ENCODE measurements around the gene HHAT. TPM values are rescaled to one million over a fixed set of nuclear protein-coding genes. Genes with fewer than 3 reads are reported as not detected.

Gene HHAT
- total and polyA plus RNA-seq, 2 of the 13 experiments (the other 11 are each of a cell fraction or from before 2014, with no cell fraction given): 2.6 to 4.9 TPM

DNA sequence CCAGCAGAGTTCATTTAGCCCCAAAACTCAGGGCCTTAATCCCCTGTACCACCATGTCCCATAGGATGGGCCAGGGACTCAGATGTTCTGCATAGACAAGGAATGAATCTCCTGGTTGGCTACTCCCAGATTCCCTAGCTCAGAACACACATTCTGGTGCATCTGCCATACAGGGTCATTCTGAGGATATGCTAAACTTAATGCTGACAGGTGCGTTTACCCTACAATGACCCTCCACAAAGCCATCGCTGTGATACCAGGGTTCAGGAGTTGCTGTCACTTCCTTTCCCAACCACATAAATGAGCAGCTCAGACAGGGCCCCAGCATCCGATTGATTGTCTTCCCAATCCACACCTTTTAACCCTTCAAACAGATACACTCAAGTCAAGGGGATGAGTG lies 32.0 kb upstream of the HHAT start (continued):
- TF ChIP-seq TFDP2 (CRISPR knock-in tag; IDR thresholded peaks at IDR 0.05) (no peak), MIXL1 (CRISPR knock-in tag; IDR thresholded peaks at IDR 0.05) (no peak), RFXANK (CRISPR knock-in tag; IDR thresholded peaks at IDR 0.05) (no peak)

GRCh38 chr1:210298296-210298695 lies 30.4 kb upstream of the HHAT start:
- CTCF ChIA-PET (ENCODE audit: low intra/inter-chr PET ratio, low total read pairs): no interaction called here
- FAIRE-seq: no peak
- TF ChIP-seq ZNF562 (CRISPR knock-in tag; IDR thresholded peaks at IDR 0.05; ENCODE audit: borderline replicate concordance): no peak
- TF ChIP-seq, protein P1, sequence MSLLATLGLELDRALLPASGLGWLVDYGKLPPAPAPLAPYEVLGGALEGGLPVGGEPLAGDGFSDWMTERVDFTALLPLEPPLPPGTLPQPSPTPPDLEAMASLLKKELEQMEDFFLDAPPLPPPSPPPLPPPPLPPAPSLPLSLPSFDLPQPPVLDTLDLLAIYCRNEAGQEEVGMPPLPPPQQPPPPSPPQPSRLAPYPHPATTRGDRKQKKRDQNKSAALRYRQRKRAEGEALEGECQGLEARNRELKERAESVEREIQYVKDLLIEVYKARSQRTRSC (CRISPR knock-in tag; IDR thresholded peaks at IDR 0.05; ENCODE audit: low read depth): no peak
- TF ChIP-seq ZFP36L1 (CRISPR knock-in tag; IDR thresholded peaks at IDR 0.05): no peak
- no peak for TF ChIP-seq ZNF720 (CRISPR knock-in tag; IDR thresholded peaks at IDR 0.05)
- no peak for TF ChIP-seq ZNF33B (CRISPR knock-in tag; IDR thresholded peaks at IDR 0.05)
- no peak for TF ChIP-seq NCOR1 (IDR thresholded peaks at IDR 0.05; ENCODE audit: borderline replicate concordance, low read length)
- TF ChIP-seq GPBP1L1 (CRISPR knock-in tag; IDR thresholded peaks at IDR 0.05): no peak
- TF ChIP-seq, protein P2, sequence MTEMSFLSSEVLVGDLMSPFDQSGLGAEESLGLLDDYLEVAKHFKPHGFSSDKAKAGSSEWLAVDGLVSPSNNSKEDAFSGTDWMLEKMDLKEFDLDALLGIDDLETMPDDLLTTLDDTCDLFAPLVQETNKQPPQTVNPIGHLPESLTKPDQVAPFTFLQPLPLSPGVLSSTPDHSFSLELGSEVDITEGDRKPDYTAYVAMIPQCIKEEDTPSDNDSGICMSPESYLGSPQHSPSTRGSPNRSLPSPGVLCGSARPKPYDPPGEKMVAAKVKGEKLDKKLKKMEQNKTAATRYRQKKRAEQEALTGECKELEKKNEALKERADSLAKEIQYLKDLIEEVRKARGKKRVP (CRISPR knock-in tag; IDR thresholded peaks at IDR 0.05): no peak
- no peak for TF ChIP-seq CBX2 (IDR thresholded peaks at IDR 0.05; ENCODE audit: low read depth, low read length)
- TF ChIP-seq CBX2 (CRISPR knock-in tag; IDR thresholded peaks at IDR 0.05; ENCODE audit: low read depth): no peak
- TF ChIP-seq FIP1L1 (IDR thresholded peaks at IDR 0.05; ENCODE audit: borderline replicate concordance, insufficient read depth, low read depth, low read length): no peak
- TF ChIP-seq ZNF138 (CRISPR knock-in tag; IDR thresholded peaks at IDR 0.05; ENCODE audit: low read depth): no peak
- no peak for TF ChIP-seq ZFP36L2 (CRISPR knock-in tag; IDR thresholded peaks at IDR 0.05)
- TF ChIP-seq ZNF839 (CRISPR knock-in tag; IDR thresholded peaks at IDR 0.05; ENCODE audit: borderline replicate concordance): no peak
- TF ChIP-seq SAP130 (CRISPR knock-in tag; IDR thresholded peaks at IDR 0.05; ENCODE audit: low read depth): no peak
- TF ChIP-seq, protein P3, sequence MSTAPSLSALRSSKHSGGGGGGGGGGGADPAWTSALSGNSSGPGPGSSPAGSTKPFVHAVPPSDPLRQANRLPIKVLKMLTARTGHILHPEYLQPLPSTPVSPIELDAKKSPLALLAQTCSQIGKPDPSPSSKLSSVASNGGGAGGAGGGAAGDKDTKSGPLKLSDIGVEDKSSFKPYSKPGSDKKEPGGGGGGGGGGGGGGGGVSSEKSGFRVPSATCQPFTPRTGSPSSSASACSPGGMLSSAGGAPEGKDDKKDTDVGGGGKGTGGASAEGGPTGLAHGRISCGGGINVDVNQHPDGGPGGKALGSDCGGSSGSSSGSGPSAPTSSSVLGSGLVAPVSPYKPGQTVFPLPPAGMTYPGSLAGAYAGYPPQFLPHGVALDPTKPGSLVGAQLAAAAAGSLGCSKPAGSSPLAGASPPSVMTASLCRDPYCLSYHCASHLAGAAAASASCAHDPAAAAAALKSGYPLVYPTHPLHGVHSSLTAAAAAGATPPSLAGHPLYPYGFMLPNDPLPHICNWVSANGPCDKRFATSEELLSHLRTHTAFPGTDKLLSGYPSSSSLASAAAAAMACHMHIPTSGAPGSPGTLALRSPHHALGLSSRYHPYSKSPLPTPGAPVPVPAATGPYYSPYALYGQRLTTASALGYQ (CRISPR knock-in tag; IDR thresholded peaks at IDR 0.05): no peak
- TF ChIP-seq ZSCAN22 (CRISPR knock-in tag; IDR thresholded peaks at IDR 0.05): no peak

More at GRCh38 chr1:210298296-210298695, 30.4 kb upstream of the HHAT start:
- Histone ChIP-seq H2AFZ (ENCODE audit: low read length) (no peak overlapping the region), H3K4me1 (ENCODE audit: insufficient read depth, low read length) (no peaks in the 10 kb centered on the region), H3K9ac (ENCODE audit: insufficient read depth, low read depth, low read length) (no peak overlapping the region), H3K4me3 (replicated peaks in 1 of 3; ENCODE audit: insufficient read depth in 1 of 3, low read depth in 2 of 3, low read length in 3 of 3) (no peak overlapping the region), H3K27me3 (ENCODE audit: control insufficient read depth in 1 of 2, insufficient read depth in 2 of 2, low read length in 2 of 2) (peaks cover 1 to 19% of the 10 kb centered on the region in 2 experiments; a peak in 2 of 5 replicates), H3K4me2 (ENCODE audit: low read depth, low read length) (no peak overlapping the region), H3K79me2 (ENCODE audit: insufficient read depth, low read length) (no peaks in the 10 kb centered on the region), H3K27ac (ENCODE audit: extremely low read length, insufficient read depth, low read length) (no peak overlapping the region), H3K9me3 (ENCODE audit: low read length) (no peaks in the 10 kb centered on the region), H3K36me3 (replicated peaks in 1 of 2; ENCODE audit: control insufficient read depth in 1 of 2, insufficient read depth in 2 of 2, low read length in 2 of 2) (no peaks in the 10 kb centered on the region), H4K20me1 (ENCODE audit: insufficient read depth, low read length) (no peaks in the 10 kb centered on the region)
- ATAC-seq (no peak), DNase-seq (ENCODE audit: low spot score) (no peak)
- BruUV-seq (replicated peaks): no TSS peak
- intact Hi-C loops (cut with micrococcal nuclease; ENCODE audit: unreplicated experiment): no loop called here
- in situ Hi-C loops (cut with HindIII; ENCODE audit: extremely low pct_ligation_motif_present, low pct_unique_long_range_greater_than_20kb): no loop called here
- POLR2A ChIA-PET: no interaction called here
- WGBS (ENCODE audit: low lambda C conversion rate): 20% methylated on average over 6 of the region's 7 CpGs
